Osteocyte (in vitro differentiated cells): ENCODE data around the gene CSHL1. TPM values are rescaled to one million over a fixed set of nuclear protein-coding genes. Genes with fewer than 3 reads are reported as not detected.

Experiments
- DNase-seq: peaks from one replicate; pipeline ENCODE4 v3.0.0; 2021; ENCODE audit warnings: mixed read lengths; ENCODE audit not compliant: unreplicated experiment; ENCODE audit errors: extremely low spot score
- H3K27ac Mint-ChIP-seq: one replicate; pipeline ENCODE4 v1.8.0; 2021; ENCODE audit warnings: mild to moderate bottlenecking, mixed read lengths; ENCODE audit not compliant: unreplicated experiment
- H3K27me3 Mint-ChIP-seq: one replicate; pipeline ENCODE4 v1.8.0; 2021; ENCODE audit warnings: mixed read lengths; ENCODE audit not compliant: unreplicated experiment
- H3K36me3 Mint-ChIP-seq: one replicate; pipeline ENCODE4 v1.8.0; 2021; ENCODE audit warnings: mixed read lengths; ENCODE audit not compliant: unreplicated experiment
- H3K4me1 Mint-ChIP-seq: one replicate; pipeline ENCODE4 v1.8.0; 2021; ENCODE audit warnings: mixed read lengths; ENCODE audit not compliant: unreplicated experiment
- H3K4me3 Mint-ChIP-seq: one replicate; pipeline ENCODE4 v1.8.0; 2021; ENCODE audit warnings: mild to moderate bottlenecking, moderate library complexity, mixed read lengths; ENCODE audit not compliant: unreplicated experiment
- H3K9me3 Mint-ChIP-seq: one replicate; pipeline ENCODE4 v1.8.0; 2021; ENCODE audit warnings: mixed read lengths; ENCODE audit not compliant: unreplicated experiment
- CTCF ChIP-seq: fragments of 200-600 bp; sonication (generic); IDR thresholded peaks from 2 replicates; pipeline ENCODE4 v1.5.0; 2021; ENCODE audit warnings: antibody characterized with exemption, mild to moderate bottlenecking, moderate library complexity
- total RNA-seq: library from RNA; stranded (reverse); gene quantifications from 2 replicates; pipeline ENCODE4 v1.2.1, GENCODE V29; 2021

Gene CSHL1
- total RNA-seq, 1 donor from 2014 or later, result not detected

DNA sequence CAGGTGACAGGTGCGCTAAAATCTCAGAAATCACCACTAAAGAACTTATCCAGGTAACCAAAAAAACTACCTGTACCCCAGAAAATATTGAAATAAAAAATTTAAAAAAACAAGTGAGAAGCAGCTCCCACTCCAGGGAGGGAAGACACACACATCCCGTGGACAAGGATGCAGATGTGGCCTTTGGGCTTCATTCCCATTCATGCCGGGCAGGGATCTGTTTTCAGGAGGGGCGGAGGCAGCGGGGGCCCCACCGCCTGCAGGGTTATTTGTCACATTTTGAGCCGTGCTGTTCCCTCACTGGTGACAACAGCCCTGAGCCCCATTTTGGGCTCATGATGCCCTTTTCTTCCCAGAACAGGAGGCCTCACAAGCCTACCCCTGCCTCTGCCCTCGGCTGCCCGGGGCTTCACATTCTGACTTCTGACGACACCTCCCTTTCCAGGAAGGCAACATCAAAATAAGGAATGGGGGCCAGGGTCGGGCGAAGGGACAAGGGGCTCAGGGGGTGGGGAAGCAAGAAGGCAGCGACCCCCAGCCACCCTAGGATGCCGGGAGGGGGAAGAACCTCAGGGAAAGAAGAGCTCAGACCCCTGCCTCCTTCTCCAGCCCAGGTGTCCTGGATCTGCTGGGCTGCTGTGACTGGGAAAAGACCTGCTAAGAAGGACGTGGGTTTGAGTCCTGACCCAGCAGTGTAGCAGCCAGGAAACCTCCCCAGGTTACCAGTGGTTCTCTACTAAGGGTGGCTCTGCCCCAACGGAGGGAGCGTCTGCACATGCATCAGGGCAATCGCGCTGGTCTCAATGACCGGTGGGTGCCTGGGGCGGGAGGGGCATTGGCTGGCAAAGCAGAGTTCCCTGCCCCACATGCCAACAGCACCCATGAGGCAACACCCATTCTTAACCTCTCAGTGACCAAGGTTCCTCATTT is 23.4 kb upstream of the CSHL1 start:
- H3K27me3 Mint-ChIP-seq, result peaks cover 16% of the 10 kb centered on the region
- H3K4me3 Mint-ChIP-seq, result no peak overlapping the region
- no peaks in the 10 kb centered on the region for H3K9me3 Mint-ChIP-seq
- no peaks in the 10 kb centered on the region for H3K36me3 Mint-ChIP-seq
- peaks cover 4% of the 10 kb centered on the region for H3K4me1 Mint-ChIP-seq
- TF ChIP-seq CTCF, result no peak
- no peak overlapping the region for H3K27ac Mint-ChIP-seq
- no peak for DNase-seq

DNA sequence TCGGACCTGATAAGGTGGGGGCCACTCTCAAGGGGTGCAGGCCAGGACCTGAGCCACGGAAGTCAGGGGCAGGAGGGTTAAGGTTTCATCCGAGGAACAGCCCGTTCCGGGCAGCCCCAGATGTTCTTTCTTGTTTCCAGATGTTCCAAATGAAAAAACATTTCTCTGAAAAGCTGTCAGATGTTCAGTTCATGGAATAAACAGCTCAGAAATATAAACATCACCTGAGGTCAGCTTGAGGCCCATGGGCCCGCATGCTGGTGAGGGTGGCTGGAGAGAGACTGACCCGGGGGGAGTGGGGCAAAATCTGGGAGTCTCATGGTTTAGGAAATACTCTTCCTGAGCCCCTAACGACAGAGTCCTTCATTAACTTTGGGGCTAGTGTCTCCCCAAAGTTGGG is 22.5 kb upstream of the CSHL1 start:
- Mint-ChIP-seq H3K27ac (no peak overlapping the region), H3K4me1 (peaks cover 4% of the 10 kb centered on the region), H3K27me3 (peaks cover 16% of the 10 kb centered on the region), H3K4me3 (no peak overlapping the region), H3K9me3 (no peaks in the 10 kb centered on the region), H3K36me3 (no peaks in the 10 kb centered on the region)
- DNase-seq, result no peak
- TF ChIP-seq CTCF, result no peak

GRCh38 chr17:63932721-63933120 is 21.7 kb upstream of the CSHL1 start:
- peaks cover 4% of the 10 kb centered on the region for H3K4me1 Mint-ChIP-seq
- H3K27me3 Mint-ChIP-seq, result peaks cover 16% of the 10 kb centered on the region
- H3K27ac Mint-ChIP-seq, result no peak overlapping the region
- DNase-seq, result no peak
- TF ChIP-seq CTCF, result no peak
- H3K9me3 Mint-ChIP-seq, result no peaks in the 10 kb centered on the region
- no peaks in the 10 kb centered on the region for H3K36me3 Mint-ChIP-seq
- H3K4me3 Mint-ChIP-seq, result no peak overlapping the region

- no peak within 1 kb of the TSS for H3K27ac Mint-ChIP-seq
- H3K9me3 Mint-ChIP-seq, result no peaks in the 10 kb centered on the region
- peaks cover 16% of the 10 kb centered on the region for H3K27me3 Mint-ChIP-seq
- H3K4me1 Mint-ChIP-seq, result peaks cover 4% of the 10 kb centered on the region
- DNase-seq, result no peak
- TF ChIP-seq CTCF, result no peak
- no peak within 1 kb of the TSS for H3K4me3 Mint-ChIP-seq
- H3K36me3 Mint-ChIP-seq, result no peaks in the 10 kb centered on the region
Observed at GRCh38 chr17:63931981-63932561, 21.0 kb upstream of the CSHL1 start, which contains the start of gene CD79B. TSS of gene CD79B (minus strand) at chr17:63932331. CDS start at chr17:63932261, 70 bp downstream.

- H3K27me3 Mint-ChIP-seq, result peaks cover 12% of the 10 kb centered on the region
- no peak overlapping the region for H3K4me3 Mint-ChIP-seq
- no peaks in the 10 kb centered on the region for H3K9me3 Mint-ChIP-seq
- no peaks in the 10 kb centered on the region for H3K36me3 Mint-ChIP-seq
- H3K27ac Mint-ChIP-seq, result no peak overlapping the region
- peaks cover 4% of the 10 kb centered on the region for H3K4me1 Mint-ChIP-seq
- DNase-seq, result no peak
- TF ChIP-seq CTCF, result no peak
Observed at GRCh38 chr17:63930951-63931575, 20.0 kb upstream of the CSHL1 start.
